Smooth muscle cell (in vitro differentiated cells): ENCODE data around the gene TMEM255B. TPM values are rescaled to one million over a fixed set of nuclear protein-coding genes. Genes with fewer than 3 reads are reported as not detected.

Experiments used
- DNase-seq: peaks from one replicate; lab custom pipeline; 2025; ENCODE audit not compliant: unreplicated experiment; lab: John Stamatoyannopoulos, UW
- H2AFZ ChIP-seq: fragments of 200-600 bp; sonication (generic); 2 replicates; pipeline ENCODE4 v1.6.0; 2016; ENCODE audit warnings: antibody characterized with exemption, low read depth, mild to moderate bottlenecking
- H3F3A ChIP-seq: fragments of 200-600 bp; sonication (generic); 2 replicates; pipeline ENCODE4 v1.6.0; 2017; ENCODE audit warnings: antibody characterized with exemption, low read depth
- H3K27ac ChIP-seq: fragments of 200-600 bp; sonication (generic); 2 replicates; pipeline ENCODE4 v1.5.1; 2016; ENCODE audit warnings: low read depth, mild to moderate bottlenecking
- H3K27me3 ChIP-seq: fragments of 200-600 bp; sonication (generic); 2 replicates; pipeline ENCODE4 v1.6.1; 2016; ENCODE audit warnings: low read depth, mild to moderate bottlenecking
- H3K36me3 ChIP-seq: fragments of 200-600 bp; sonication (generic); 2 replicates; pipeline ENCODE4 v1.5.1; 2016; ENCODE audit warnings: low read depth
- H3K4me1 ChIP-seq: fragments of 200-600 bp; sonication (generic); 2 replicates; pipeline ENCODE4 v1.5.1; 2016; ENCODE audit warnings: low read depth
- H3K4me2 ChIP-seq: fragments of 200-600 bp; sonication (generic); 2 replicates; pipeline ENCODE4 v1.6.0; 2016; ENCODE audit warnings: mild to moderate bottlenecking
- H3K4me3 ChIP-seq: fragments of 200-600 bp; sonication (generic); 2 replicates; pipeline ENCODE4 v1.5.1; 2016; ENCODE audit warnings: mild to moderate bottlenecking
- H3K79me2 ChIP-seq: fragments of 200-600 bp; sonication (generic); 2 replicates; pipeline ENCODE4 v1.6.0; 2016; ENCODE audit warnings: low read depth, mild to moderate bottlenecking
- H3K9ac ChIP-seq: fragments of 200-600 bp; sonication (generic); 2 replicates; pipeline ENCODE4 v1.6.0; 2016; ENCODE audit warnings: low read depth
- H3K9me3 ChIP-seq: fragments of 200-600 bp; sonication (generic); replicated peaks from 2 replicates; pipeline ENCODE4 v1.5.1; 2016; ENCODE audit warnings: low read depth
- H4K20me1 ChIP-seq: fragments of 200-600 bp; sonication (generic); 2 replicates; pipeline ENCODE4 v1.6.0; 2016; ENCODE audit warnings: low read depth
- WGBS: methylation state at CpG from one replicate; pipeline ENCODE4 v1.1.7; 2016; ENCODE audit warnings: low lambda C conversion rate; 5-methylcytosine and 5-hydroxymethylcytosine counted together
- polyA plus RNA-seq: library from polyadenylated mRNA; unstranded; fragments of >200 nt; fragmentation: Nextera tagmentation; extraction: Ambion mirVana; gene quantifications from 2 replicates; pipeline ENCODE4 v1.2.1, GENCODE V29; 2016
- total RNA-seq: library from RNA; depleted of rRNA; stranded (reverse); fragments of >200 nt; gene quantifications from 2 replicates; pipeline ENCODE4 v1.2.3, GENCODE V29; 2014
- TF ChIP-seq, protein P1 (sequence below): fragments of 200-600 bp; sonication (generic); IDR thresholded peaks from 2 replicates; pipeline ENCODE4 v1.5.1; 2017; ENCODE audit warnings: borderline replicate concordance, mild to moderate bottlenecking, antibody characterized with exemption; ENCODE audit not compliant: insufficient read depth, poor library complexity, severe bottlenecking

Gene TMEM255B
- total and polyA plus RNA-seq, 2 experiments from 2014 or later: 0.22 to 2.1 TPM

GRCh38 chr13:113840541-113841352, 81.7 kb downstream of the TMEM255B start:
- Histone ChIP-seq H3K79me2 (no peaks in the 10 kb centered on the region), H3F3A (no peaks in the 10 kb centered on the region), H3K27me3 (no peaks in the 10 kb centered on the region), H3K9ac (no peak overlapping the region), H3K4me2 (no peak overlapping the region), H3K4me1 (peaks cover 12% of the 10 kb centered on the region), H3K9me3 (no peaks in the 10 kb centered on the region), H3K4me3 (no peak overlapping the region), H3K27ac (no peak overlapping the region), H3K36me3 (no peaks in the 10 kb centered on the region), H2AFZ (no peak overlapping the region), H4K20me1 (no peaks in the 10 kb centered on the region)
- WGBS: 93% methylated on average over 35 of the region's 35 CpGs
- TF ChIP-seq, protein P1, sequence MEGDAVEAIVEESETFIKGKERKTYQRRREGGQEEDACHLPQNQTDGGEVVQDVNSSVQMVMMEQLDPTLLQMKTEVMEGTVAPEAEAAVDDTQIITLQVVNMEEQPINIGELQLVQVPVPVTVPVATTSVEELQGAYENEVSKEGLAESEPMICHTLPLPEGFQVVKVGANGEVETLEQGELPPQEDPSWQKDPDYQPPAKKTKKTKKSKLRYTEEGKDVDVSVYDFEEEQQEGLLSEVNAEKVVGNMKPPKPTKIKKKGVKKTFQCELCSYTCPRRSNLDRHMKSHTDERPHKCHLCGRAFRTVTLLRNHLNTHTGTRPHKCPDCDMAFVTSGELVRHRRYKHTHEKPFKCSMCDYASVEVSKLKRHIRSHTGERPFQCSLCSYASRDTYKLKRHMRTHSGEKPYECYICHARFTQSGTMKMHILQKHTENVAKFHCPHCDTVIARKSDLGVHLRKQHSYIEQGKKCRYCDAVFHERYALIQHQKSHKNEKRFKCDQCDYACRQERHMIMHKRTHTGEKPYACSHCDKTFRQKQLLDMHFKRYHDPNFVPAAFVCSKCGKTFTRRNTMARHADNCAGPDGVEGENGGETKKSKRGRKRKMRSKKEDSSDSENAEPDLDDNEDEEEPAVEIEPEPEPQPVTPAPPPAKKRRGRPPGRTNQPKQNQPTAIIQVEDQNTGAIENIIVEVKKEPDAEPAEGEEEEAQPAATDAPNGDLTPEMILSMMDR: no peak
- DNase-seq: no peak

GRCh38 chr13:113841353-113841650, 82.3 kb downstream of the TMEM255B start:
- H3K9me3 ChIP-seq: no peaks in the 10 kb centered on the region
- H3K4me2 ChIP-seq: no peak overlapping the region
- no peaks in the 10 kb centered on the region for H3K27me3 ChIP-seq
- H3K4me3 ChIP-seq: no peak overlapping the region
- DNase-seq: no peak
- no peak overlapping the region for H2AFZ ChIP-seq
- H3K4me1 ChIP-seq: peaks cover 12% of the 10 kb centered on the region
- H3K79me2 ChIP-seq: no peaks in the 10 kb centered on the region
- H3K9ac ChIP-seq: no peak overlapping the region
- 93% methylated on average over 15 of the region's 15 CpGs for WGBS
- no peaks in the 10 kb centered on the region for H4K20me1 ChIP-seq
- H3F3A ChIP-seq: no peaks in the 10 kb centered on the region
- no peaks in the 10 kb centered on the region for H3K36me3 ChIP-seq
- TF ChIP-seq, protein P1: no peak
- no peak overlapping the region for H3K27ac ChIP-seq

GRCh38 chr13:113842336-113843062, 83.5 kb downstream of the TMEM255B start:
- H2AFZ ChIP-seq: no peak overlapping the region
- H3F3A ChIP-seq: no peaks in the 10 kb centered on the region
- H3K27ac ChIP-seq: no peak overlapping the region
- H3K4me3 ChIP-seq: no peak overlapping the region
- no peaks in the 10 kb centered on the region for H3K9me3 ChIP-seq
- 94% methylated on average over 29 of the region's 29 CpGs for WGBS
- TF ChIP-seq, protein P1: no peak
- H3K4me2 ChIP-seq: no peak overlapping the region
- DNase-seq: no peak
- H3K36me3 ChIP-seq: no peaks in the 10 kb centered on the region
- H3K27me3 ChIP-seq: no peaks in the 10 kb centered on the region
- no peaks in the 10 kb centered on the region for H4K20me1 ChIP-seq
- H3K9ac ChIP-seq: no peak overlapping the region
- H3K79me2 ChIP-seq: no peaks in the 10 kb centered on the region
- peaks cover 8% of the 10 kb centered on the region for H3K4me1 ChIP-seq
